ENCODE results near the gene SLC39A11. TPM values are rescaled to one million over a fixed set of nuclear protein-coding genes. Genes with fewer than 3 reads are reported as not detected.

SLC39A11 gene
- total RNA-seq, 1 experiment from 2014 or later, result 15.2 TPM

GRCh38 chr17:73096866-73097265 lies 4.4 kb upstream of the SLC39A11 start:
- no peak overlapping the region for H3K18ac ChIP-seq (ENCODE audit: insufficient read length, low read depth, low read length)
- no peaks in the 10 kb centered on the region for H3K4me1 ChIP-seq (ENCODE audit: insufficient read depth, low read length)
- no peaks in the 10 kb centered on the region for H4K20me1 ChIP-seq (ENCODE audit: control insufficient read depth, insufficient read depth, insufficient read length)
- peaks cover 3% of the 10 kb centered on the region for H3K23me2 ChIP-seq (ENCODE audit: insufficient read length, low read depth, low read length, poor library complexity, severe bottlenecking)
- no peak overlapping the region for H2AFZ ChIP-seq (ENCODE audit: low read length)
- H3K36me3 Mint-ChIP-seq (ENCODE audit: insufficient read depth in 1 of 3, low read depth in 3 of 3), result no peaks in the 10 kb centered on the region; a peak in 2 of 7 replicates
- H3K4ac ChIP-seq (ENCODE audit: low read depth, low read length), result no peak overlapping the region
- TF ChIP-seq CTCF (conservative IDR thresholded peaks at IDR 0.05), result no peak
- H3K23ac ChIP-seq (ENCODE audit: insufficient read length, low read depth, low read length), result no peak overlapping the region
- H3K79me1 ChIP-seq (ENCODE audit: insufficient read depth, low read depth, low read length, poor library complexity, severe bottlenecking), result no peaks in the 10 kb centered on the region
- no peak overlapping the region for H2BK20ac ChIP-seq (ENCODE audit: low read depth, low read length, poor library complexity, severe bottlenecking)
- DNase-seq, result no peak
- H2BK15ac ChIP-seq (ENCODE audit: low read depth, low read length), result no peak overlapping the region
- H3K9me3 Mint-ChIP-seq, result no peaks in the 10 kb centered on the region
- no peak overlapping the region for H2AK5ac ChIP-seq (ENCODE audit: insufficient read length, low read length)
- no peak overlapping the region for H3K9ac ChIP-seq (ENCODE audit: extremely low read depth, insufficient read length, low read length)
- no peak overlapping the region for H3T11ph ChIP-seq (ENCODE audit: low read length)
- no peak overlapping the region for H3K4me3 Mint-ChIP-seq
- WGBS (ENCODE audit: extremely low coverage, insufficient read length, low lambda C conversion rate), result no CpG with 5 or more reads among the region's 6 CpGs
- H3K27me3 ChIP-seq (ENCODE audit: insufficient read depth, low read length), result no peaks in the 10 kb centered on the region
- H3K79me2 ChIP-seq (ENCODE audit: insufficient read depth, low read length), result no peaks in the 10 kb centered on the region
- H3K14ac ChIP-seq (ENCODE audit: insufficient read depth, low read length), result no peak overlapping the region; the same call in 1 of the 2 replicates
- H4K91ac ChIP-seq (ENCODE audit: insufficient read length, low read depth, low read length), result no peak overlapping the region
- H3K27me3 Mint-ChIP-seq (ENCODE audit: low read depth), result no peaks in the 10 kb centered on the region; the same call in 1 of the 2 replicates
- no peak overlapping the region for H3K4me2 ChIP-seq (ENCODE audit: insufficient read depth, insufficient read length, low read length)
- no peak overlapping the region for H4K8ac ChIP-seq (replicated peaks; ENCODE audit: insufficient read length, low read depth, low read length)
- no peak overlapping the region for H2BK120ac ChIP-seq (ENCODE audit: low read depth, low read length, poor library complexity, severe bottlenecking)
- no peak overlapping the region for H3K27ac ChIP-seq (ENCODE audit: insufficient read length, low read depth, low read length)
- H3K56ac ChIP-seq (ENCODE audit: insufficient read length, low read depth, low read length), result no peak overlapping the region
- H3K27ac Mint-ChIP-seq, result no peak overlapping the region
- H2BK12ac ChIP-seq (ENCODE audit: insufficient read length, low read depth, low read length), result no peak overlapping the region
- H4K5ac ChIP-seq (ENCODE audit: insufficient read length, low read depth, low read length), result no peak overlapping the region
- H2BK5ac ChIP-seq (ENCODE audit: insufficient read length, low read length), result no peak overlapping the region
- peaks cover 12 to 15% of the 10 kb centered on the region in 2 experiments for H3K4me1 Mint-ChIP-seq
- no peaks in the 10 kb centered on the region for H3K9me3 ChIP-seq (ENCODE audit: control insufficient read depth, low read depth, low read length)
